Activated naive CD4-positive, alpha-beta T cell treated with anti-CD3 and anti-CD28 coated beads for 36 hours (primary cell): ENCODE measurements around the gene RPL26. TPM values are rescaled to one million over a fixed set of nuclear protein-coding genes. Genes with fewer than 3 reads are reported as not detected.

Source experiments
- CTCF ChIA-PET: fragments of 350-600 bp; sonication (Branson Sonifier 250); formaldehyde crosslinking; loops from one replicate; lab custom pipeline; 2021; ENCODE audit warnings: antibody characterized with exemption; lab: Charles Lee
- DNase-seq: peaks from one replicate; pipeline ENCODE4 v3.0.0-alpha.2; 2020
- H3K27ac Mint-ChIP-seq: one replicate; pipeline ENCODE4 v1.8.0; 2021; ENCODE audit warnings: mild to moderate bottlenecking, mixed read lengths
- H3K27me3 Mint-ChIP-seq: one replicate; pipeline ENCODE4 v1.8.0; 2021; ENCODE audit warnings: low read depth, mixed read lengths
- H3K36me3 Mint-ChIP-seq: one replicate; pipeline ENCODE4 v1.8.0; 2021; ENCODE audit warnings: low read depth, mixed read lengths
- H3K4me1 Mint-ChIP-seq: one replicate; pipeline ENCODE4 v1.8.0; 2021; ENCODE audit warnings: low read depth, mixed read lengths
- H3K4me3 Mint-ChIP-seq: one replicate; pipeline ENCODE4 v1.8.0; 2021; ENCODE audit warnings: mild to moderate bottlenecking, moderate library complexity, mixed read lengths
- H3K9me3 Mint-ChIP-seq: one replicate; pipeline ENCODE4 v1.8.0; 2021; ENCODE audit warnings: mixed read lengths
- intact Hi-C: fragments of 100-400 bp; cut with micrococcal nuclease; formaldehyde crosslinking; loops from one replicate; pipeline ENCODE4 v1.15.1; 2023
- total RNA-seq, 2 experiments: library from RNA; stranded (reverse); gene quantifications; one replicate each; pipeline ENCODE4 v1.2.3, GENCODE V29; 2021

RPL26 gene
- total RNA-seq = 1,000 to 10,000 TPM; 3,652 to 3,827 TPM

GRCh38 chr17:8383143-8383822 lies at the start of gene RPL26:
Gene RPL26 (minus strand): TSS chr17:8383193. CDS start chr17:8382310, 883 bp downstream.
- H3K27ac Mint-ChIP-seq = peak within 1 kb of the TSS; percentile 98
- intact Hi-C loops = loop anchor here (1.0 to 5.0 kb wide), 12 partner anchors 52 to 1371 kb away; partner anchors contain the start of genes CNTROB, CTC1, HES7 and MYH10
- peaks cover 57% of the 10 kb centered on the region for H3K4me1 Mint-ChIP-seq
- CTCF ChIA-PET = interaction anchor here (0.6 to 2.1 kb wide), 12 partner anchors 9 to 581 kb away, joined by 3 to 16 read pairs (median 4); partner anchors contain the start of gene NDEL1
- H3K27me3 Mint-ChIP-seq = no peaks in the 10 kb centered on the region
- H3K36me3 Mint-ChIP-seq = peaks cover 47% of the 10 kb centered on the region
- no peaks in the 10 kb centered on the region for H3K9me3 Mint-ChIP-seq
- peak; percentile 98 for DNase-seq
- peak within 1 kb of the TSS; percentile 99 for H3K4me3 Mint-ChIP-seq

- no peak overlapping the region for H3K4me3 Mint-ChIP-seq
- no peaks in the 10 kb centered on the region for H3K4me1 Mint-ChIP-seq
- intact Hi-C loops = no loop called here
- no peak overlapping the region for H3K27ac Mint-ChIP-seq
- H3K9me3 Mint-ChIP-seq = no peaks in the 10 kb centered on the region
- no peaks in the 10 kb centered on the region for H3K36me3 Mint-ChIP-seq
- H3K27me3 Mint-ChIP-seq = no peaks in the 10 kb centered on the region
- CTCF ChIA-PET = no interaction called here
- no peak for DNase-seq
Measured at GRCh38 chr17:8430966-8431365, 48.0 kb upstream of the RPL26 start.

DNA sequence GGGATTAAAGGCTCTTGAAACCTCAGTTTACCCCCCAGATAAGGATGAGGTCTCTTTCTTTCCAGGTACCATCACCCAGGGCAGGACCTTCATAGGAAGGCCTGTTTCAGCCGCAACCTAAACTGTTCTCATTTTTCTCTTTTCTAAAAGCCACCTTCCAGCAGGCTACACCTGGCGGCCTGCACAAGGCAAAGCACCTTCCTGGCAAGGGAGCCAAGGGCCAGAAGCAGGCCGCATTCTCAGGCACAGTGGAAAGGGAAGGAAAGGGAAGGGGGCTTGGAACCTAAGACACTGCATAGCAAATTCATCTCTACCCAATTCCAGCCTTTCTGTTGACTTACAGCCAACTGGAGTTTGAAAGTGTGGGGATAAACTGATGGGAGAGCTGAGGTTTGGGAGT lies 43.8 kb upstream of the RPL26 start:
- no peaks in the 10 kb centered on the region for H3K4me1 Mint-ChIP-seq
- H3K4me3 Mint-ChIP-seq = no peak overlapping the region
- peaks cover 2% of the 10 kb centered on the region for H3K27me3 Mint-ChIP-seq
- no peak for DNase-seq
- no peaks in the 10 kb centered on the region for H3K9me3 Mint-ChIP-seq
- intact Hi-C loops = no loop called here
- H3K36me3 Mint-ChIP-seq = no peaks in the 10 kb centered on the region
- CTCF ChIA-PET = interaction anchor here (1.7 kb wide), 1 partner anchor 16 kb away, joined by 6 read pairs; no protein-coding TSS in a partner anchor
- H3K27ac Mint-ChIP-seq = no peak overlapping the region

DNA sequence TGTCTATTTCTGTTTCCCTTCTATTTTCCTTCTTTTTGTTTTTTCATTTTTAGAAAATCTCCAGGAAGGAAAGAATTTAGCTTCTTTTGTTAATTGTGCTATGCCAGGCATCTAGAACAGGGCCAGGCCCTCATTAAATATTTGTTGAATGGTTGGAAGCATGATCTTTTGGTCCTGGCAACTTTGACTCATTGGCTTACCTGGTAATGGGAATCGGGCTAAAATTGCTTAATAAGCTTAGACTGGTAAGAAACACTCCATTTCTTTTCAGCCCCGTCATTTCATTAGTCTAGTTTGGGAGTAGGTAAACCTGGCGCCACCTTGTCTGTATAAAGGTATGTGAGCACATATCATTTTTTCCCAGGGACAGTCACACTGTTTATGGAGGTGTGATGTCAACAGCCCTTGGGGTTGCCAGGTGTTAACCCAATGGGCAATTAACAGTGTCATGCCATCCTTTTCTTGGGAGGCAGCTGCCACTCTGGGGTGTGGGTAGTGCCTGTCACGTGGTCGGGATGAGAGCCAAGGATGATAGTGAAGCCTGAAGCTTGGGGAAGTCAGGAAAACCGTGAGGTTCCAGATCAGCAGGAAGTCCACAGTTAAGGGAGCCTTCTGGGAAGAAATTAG lies 43.2 kb upstream of the RPL26 start:
- peaks cover 2% of the 10 kb centered on the region for H3K27me3 Mint-ChIP-seq
- no peak overlapping the region for H3K4me3 Mint-ChIP-seq
- no peak overlapping the region for H3K27ac Mint-ChIP-seq
- intact Hi-C loops = no loop called here
- no peak for DNase-seq
- H3K4me1 Mint-ChIP-seq = no peaks in the 10 kb centered on the region
- CTCF ChIA-PET = interaction anchor here (0.6 to 1.7 kb wide), 3 partner anchors 9 to 320 kb away, joined by 3 to 6 read pairs (median 3); no protein-coding TSS in a partner anchor
- H3K36me3 Mint-ChIP-seq = no peaks in the 10 kb centered on the region
- H3K9me3 Mint-ChIP-seq = no peaks in the 10 kb centered on the region

DNA sequence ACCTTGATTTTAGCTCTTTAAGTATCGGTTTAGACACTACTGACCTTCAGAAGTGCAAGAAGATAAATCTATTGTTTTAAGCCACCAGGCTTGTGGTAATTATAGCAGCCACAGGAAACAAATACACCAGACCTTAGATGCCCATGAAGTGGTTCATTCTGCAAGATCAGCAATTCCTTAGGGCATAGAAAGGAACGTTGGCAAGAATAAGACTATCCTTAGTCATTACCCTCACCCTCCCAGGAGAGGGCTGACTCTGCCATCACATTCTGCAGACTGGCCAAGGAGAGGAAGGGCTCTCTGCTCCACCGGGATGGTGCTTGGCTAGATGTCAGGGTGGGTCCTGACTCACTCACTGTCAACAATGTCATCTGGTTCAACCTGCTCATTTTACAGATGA lies 38.6 kb upstream of the RPL26 start:
- DNase-seq = no peak
- CTCF ChIA-PET = interaction anchor here (0.6 to 2.5 kb wide), 2 partner anchors 12 to 191 kb away, joined by 3 to 13 read pairs; no protein-coding TSS in a partner anchor
- Mint-ChIP-seq H3K36me3 (no peaks in the 10 kb centered on the region), H3K27ac (no peak overlapping the region), H3K9me3 (no peaks in the 10 kb centered on the region), H3K4me3 (no peak overlapping the region), H3K4me1 (no peaks in the 10 kb centered on the region), H3K27me3 (peaks cover 15% of the 10 kb centered on the region)
- intact Hi-C loops = no loop called here

DNA sequence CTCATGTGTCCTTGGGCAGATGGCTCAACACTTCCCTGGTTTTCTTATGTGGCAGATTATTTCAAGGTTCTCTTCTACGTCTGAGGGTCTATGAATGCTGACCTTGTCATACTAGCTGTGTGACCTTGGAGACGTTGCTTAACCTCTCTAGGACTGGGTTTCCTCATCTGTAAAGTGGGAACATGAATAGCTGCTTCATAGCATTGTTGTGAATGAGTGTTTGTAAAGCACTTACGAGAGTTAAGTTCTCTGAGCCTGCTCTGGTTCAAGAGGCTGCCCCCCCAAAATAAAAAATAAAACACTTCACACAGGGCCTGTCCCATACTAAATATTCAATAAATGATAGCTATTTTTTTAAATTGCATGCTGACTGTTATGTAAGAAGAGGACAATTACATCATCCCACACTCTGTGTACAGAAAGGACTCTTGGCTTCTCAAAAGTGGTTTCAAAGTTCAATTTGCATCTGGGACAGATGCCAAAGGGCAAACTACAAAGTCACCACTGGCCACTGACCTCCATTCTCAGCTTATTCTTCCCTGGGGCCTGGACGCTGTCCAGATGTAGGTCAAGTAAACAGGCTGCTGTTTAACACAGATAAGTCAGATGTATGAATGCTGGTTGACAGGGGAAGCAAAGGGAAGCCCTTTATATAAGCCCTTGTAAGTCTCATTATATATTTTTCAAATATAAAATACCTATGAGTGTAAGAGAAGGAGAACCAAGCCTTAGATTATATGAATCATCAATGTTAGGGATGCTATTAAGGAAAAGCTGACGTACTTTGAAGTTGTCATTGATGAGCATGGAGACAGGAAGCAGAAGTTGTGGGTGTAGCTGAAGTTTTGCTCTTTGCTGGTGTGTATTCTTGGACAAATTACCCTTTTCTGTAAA lies 37.3 kb upstream of the RPL26 start:
- no peaks in the 10 kb centered on the region for H3K36me3 Mint-ChIP-seq
- intact Hi-C loops = no loop called here
- DNase-seq = no peak
- H3K4me1 Mint-ChIP-seq = no peaks in the 10 kb centered on the region
- no peak overlapping the region for H3K27ac Mint-ChIP-seq
- no peaks in the 10 kb centered on the region for H3K9me3 Mint-ChIP-seq
- no peak overlapping the region for H3K4me3 Mint-ChIP-seq
- peaks cover 15% of the 10 kb centered on the region for H3K27me3 Mint-ChIP-seq
- CTCF ChIA-PET = interaction anchor here (2.5 kb wide), 1 partner anchor 10 kb away, joined by 13 read pairs; no protein-coding TSS in a partner anchor

DNA sequence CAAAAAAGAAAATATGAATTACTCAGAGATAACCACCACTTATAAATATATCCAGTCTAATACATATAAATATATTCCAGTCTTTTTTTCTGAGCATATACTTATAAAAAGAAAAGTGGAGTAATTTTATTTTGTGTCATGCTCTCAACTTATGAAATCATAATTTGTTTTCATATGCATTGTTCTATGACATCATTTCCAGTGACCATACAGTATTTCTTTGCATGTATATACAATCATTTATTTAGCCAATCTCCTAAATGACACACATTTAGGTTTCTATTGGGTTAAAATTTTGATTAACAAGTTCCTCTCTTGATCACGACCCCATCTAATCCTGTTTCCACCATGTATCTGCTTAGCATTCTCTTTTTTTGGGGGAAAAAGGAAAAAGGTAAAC lies 36.3 kb upstream of the RPL26 start:
- intact Hi-C loops = loop anchor here (10.0 kb wide), 2 partner anchors 475 to 575 kb away; no protein-coding TSS in a partner anchor
- Mint-ChIP-seq H3K9me3 (no peaks in the 10 kb centered on the region), H3K4me1 (no peaks in the 10 kb centered on the region), H3K4me3 (no peak overlapping the region), H3K27me3 (peaks cover 13% of the 10 kb centered on the region), H3K27ac (no peak overlapping the region), H3K36me3 (no peaks in the 10 kb centered on the region)
- no peak for DNase-seq
- CTCF ChIA-PET = interaction anchor here (2.5 kb wide), 1 partner anchor 9 kb away, joined by 13 read pairs; no protein-coding TSS in a partner anchor

- CTCF ChIA-PET = no interaction called here
Measured at GRCh38 chr17:8418471-8418870, 35.5 kb upstream of the RPL26 start.

GRCh38 chr17:8417806-8418205 lies 34.8 kb upstream of the RPL26 start:
- CTCF ChIA-PET = no interaction called here
- no peak overlapping the region for H3K27ac Mint-ChIP-seq
- H3K4me1 Mint-ChIP-seq = peaks cover 6% of the 10 kb centered on the region
- H3K9me3 Mint-ChIP-seq = no peaks in the 10 kb centered on the region
- H3K27me3 Mint-ChIP-seq = peaks cover 13% of the 10 kb centered on the region
- no peak for DNase-seq
- no peak overlapping the region for H3K4me3 Mint-ChIP-seq
- no peaks in the 10 kb centered on the region for H3K36me3 Mint-ChIP-seq
- intact Hi-C loops = loop anchor here (10.0 kb wide), 2 partner anchors 477 to 577 kb away; no protein-coding TSS in a partner anchor

More at GRCh38 chr17:8418471-8418870, 35.5 kb upstream of the RPL26 start:
- H3K36me3 Mint-ChIP-seq = no peaks in the 10 kb centered on the region
- DNase-seq = no peak
- peaks cover 1% of the 10 kb centered on the region for H3K4me1 Mint-ChIP-seq
- no peak overlapping the region for H3K27ac Mint-ChIP-seq
- H3K9me3 Mint-ChIP-seq = no peaks in the 10 kb centered on the region
- peaks cover 13% of the 10 kb centered on the region for H3K27me3 Mint-ChIP-seq
- no peak overlapping the region for H3K4me3 Mint-ChIP-seq
- intact Hi-C loops = loop anchor here (10.0 kb wide), 2 partner anchors 476 to 576 kb away; no protein-coding TSS in a partner anchor

DNA sequence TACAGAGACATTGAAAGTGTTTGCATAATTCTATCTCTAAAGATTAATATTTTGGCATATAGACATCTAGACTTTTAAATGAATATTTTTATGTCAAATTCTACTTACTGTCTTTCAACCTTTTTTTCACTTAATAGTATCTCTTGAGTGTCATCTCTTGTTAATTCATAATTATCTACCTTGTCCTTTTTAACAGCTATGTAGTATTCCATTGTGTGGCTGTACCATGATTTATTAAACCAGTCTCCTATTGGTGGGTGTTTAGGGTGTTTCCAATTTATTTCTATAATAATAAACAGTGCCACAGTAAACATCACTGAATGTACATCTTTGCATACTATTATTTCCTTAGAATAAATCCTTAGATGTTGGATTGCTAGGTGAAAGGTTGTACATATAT lies 30.9 kb upstream of the RPL26 start:
- H3K27me3 Mint-ChIP-seq = peaks cover 7% of the 10 kb centered on the region

DNA sequence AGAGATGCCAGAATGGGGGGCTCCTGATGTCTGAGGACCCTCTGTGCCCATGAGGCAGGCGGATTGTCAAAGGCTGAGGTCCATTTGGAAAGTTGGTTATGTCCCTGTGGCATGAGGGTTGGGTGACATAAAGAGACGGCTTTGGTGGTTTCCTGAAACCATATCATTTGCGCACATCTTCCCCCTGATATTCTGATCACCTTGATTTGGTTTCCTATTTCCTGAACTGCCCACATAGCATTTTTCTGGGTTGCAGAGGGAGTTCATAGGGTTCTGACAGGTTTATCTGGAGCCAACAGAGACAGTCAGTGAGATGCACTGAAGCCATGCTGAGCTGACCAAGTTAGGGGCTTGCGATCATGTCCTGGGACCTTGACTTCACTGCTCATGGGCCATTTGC lies 30.3 kb upstream of the RPL26 start:
- H3K27ac Mint-ChIP-seq = no peak overlapping the region
- peaks cover 10% of the 10 kb centered on the region for H3K27me3 Mint-ChIP-seq
- CTCF ChIA-PET = interaction anchor here (1.2 kb wide), 1 partner anchor 24 kb away, joined by 3 read pairs; no protein-coding TSS in a partner anchor
- DNase-seq = no peak
- no peaks in the 10 kb centered on the region for H3K9me3 Mint-ChIP-seq
- intact Hi-C loops = loop anchor here (10.0 kb wide), 2 partner anchors 481 to 581 kb away; no protein-coding TSS in a partner anchor
- no peaks in the 10 kb centered on the region for H3K36me3 Mint-ChIP-seq
- H3K4me1 Mint-ChIP-seq = peaks cover 14% of the 10 kb centered on the region
- H3K4me3 Mint-ChIP-seq = no peak overlapping the region

More for the DNA sequence above, 30.9 kb upstream of the RPL26 start:
- H3K4me1 Mint-ChIP-seq = peaks cover 14% of the 10 kb centered on the region
- intact Hi-C loops = loop anchor here (10.0 kb wide), 2 partner anchors 481 to 581 kb away; no protein-coding TSS in a partner anchor
- no peak overlapping the region for H3K27ac Mint-ChIP-seq
- CTCF ChIA-PET = no interaction called here
- no peak overlapping the region for H3K4me3 Mint-ChIP-seq
- DNase-seq = no peak
- H3K36me3 Mint-ChIP-seq = no peaks in the 10 kb centered on the region
- no peaks in the 10 kb centered on the region for H3K9me3 Mint-ChIP-seq
